HG03135 (cell line): ENCODE measurements around the gene APOOL.
A peak's percentile ranks its signal among the peaks of the same experiment; 100 is the strongest.
"Not testable (repeated sequence)": the region's sequence is repeated elsewhere in the genome, so short reads cannot be mapped to it uniquely, and the experiment has no call there.

Experiments used
- ATAC-seq: cut with Tn5 transposase; IDR thresholded peaks from one replicate; pipeline ENCODE4 v1.9.1; 2021; ENCODE audit warnings: mild to moderate bottlenecking, moderate library complexity; ENCODE audit not compliant: unreplicated experiment

The APOOL gene

GRCh38 chrX:85077247-85077646 is 73.6 kb downstream of the APOOL start:
- not testable (repeated sequence) for ATAC-seq

GRCh38 chrX:85084770-85085393 is 81.2 kb downstream of the APOOL start:
- ATAC-seq: peak; percentile 92

- ATAC-seq: no peak
Measured at GRCh38 chrX:85089321-85089840, 85.7 kb downstream of the APOOL start.

- ATAC-seq: no peak
Measured at GRCh38 chrX:85107407-85107806, 103.7 kb downstream of the APOOL start.

- ATAC-seq: no peak
Measured at GRCh38 chrX:85108165-85108564, 104.5 kb downstream of the APOOL start.

- ATAC-seq: peak; percentile 68
Measured at GRCh38 chrX:85109235-85109634, 105.6 kb downstream of the APOOL start.

GRCh38 chrX:85111347-85111746 is 107.7 kb downstream of the APOOL start:
- ATAC-seq: no peak

- no peak for ATAC-seq
Measured at GRCh38 chrX:85112293-85112692, 108.6 kb downstream of the APOOL start.

- ATAC-seq: no peak
Measured at GRCh38 chrX:85113746-85114145, 110.1 kb downstream of the APOOL start.

- ATAC-seq: no peak
Measured at GRCh38 chrX:85114171-85114570, 110.5 kb downstream of the APOOL start.

GRCh38 chrX:85114776-85115175 is 111.1 kb downstream of the APOOL start:
- ATAC-seq: no peak

- no peak for ATAC-seq
Measured at GRCh38 chrX:85115252-85115651, 111.6 kb downstream of the APOOL start.

- ATAC-seq: no peak
Measured at GRCh38 chrX:85136409-85136808, 132.7 kb downstream of the APOOL start.

- ATAC-seq: no peak
Measured at GRCh38 chrX:85139422-85139821, 135.7 kb downstream of the APOOL start.

- ATAC-seq: no peak
Measured at GRCh38 chrX:85140964-85141363, 137.3 kb downstream of the APOOL start.
